AG08395 (cell line): ENCODE data around the gene LRRC15.

Source experiments
- DNase-seq: peaks from one replicate; pipeline ENCODE4 v3.0.0; 2012; ENCODE audit warnings: mixed read lengths, low spot score

The LRRC15 gene

DNA sequence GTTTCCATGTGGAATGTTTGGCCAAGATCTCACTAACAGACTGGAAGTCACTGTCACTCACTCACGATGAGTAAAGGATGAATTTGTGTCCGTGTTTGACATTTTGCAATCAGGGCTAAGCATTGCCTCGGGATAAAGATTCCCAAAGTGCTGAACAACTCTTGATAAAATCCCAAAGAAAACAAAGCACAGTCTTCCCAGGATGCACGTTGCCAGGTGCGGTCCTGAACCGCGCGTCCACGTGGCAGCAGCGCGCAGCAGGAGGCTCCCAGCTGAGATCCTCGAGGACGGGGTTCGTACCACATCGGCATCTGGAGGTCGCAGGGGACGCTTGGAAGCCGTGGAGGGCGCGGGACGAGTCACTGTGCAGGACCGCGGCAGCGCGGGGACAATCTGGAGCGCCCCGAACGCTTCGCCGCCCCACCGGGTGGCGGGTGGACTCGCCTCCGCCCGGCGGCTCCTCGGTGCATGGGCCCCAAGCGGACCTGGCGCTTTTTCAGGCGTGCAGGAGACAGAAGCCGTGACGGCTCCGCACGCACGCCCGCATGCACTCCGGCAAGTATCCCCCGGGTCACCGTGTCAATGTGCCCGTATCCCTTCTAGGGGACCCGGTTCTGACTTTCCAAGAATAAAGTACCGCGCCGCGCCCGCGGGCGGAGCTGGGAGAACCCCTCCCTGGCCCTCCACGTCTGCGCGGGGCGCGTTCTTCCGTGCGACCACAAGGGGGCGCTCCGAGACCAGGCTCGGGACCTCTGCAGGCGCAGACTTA is 36.1 kb downstream of the LRRC15 start:
- peak; percentile 84 for DNase-seq

- DNase-seq, result no peak
These were observed 36.7 kb downstream of the LRRC15 start for GRCh38 chr3:194332858-194333211.

- DNase-seq, result peak; percentile 78
These were observed 39.0 kb downstream of the LRRC15 start for GRCh38 chr3:194330579-194330978.

DNA sequence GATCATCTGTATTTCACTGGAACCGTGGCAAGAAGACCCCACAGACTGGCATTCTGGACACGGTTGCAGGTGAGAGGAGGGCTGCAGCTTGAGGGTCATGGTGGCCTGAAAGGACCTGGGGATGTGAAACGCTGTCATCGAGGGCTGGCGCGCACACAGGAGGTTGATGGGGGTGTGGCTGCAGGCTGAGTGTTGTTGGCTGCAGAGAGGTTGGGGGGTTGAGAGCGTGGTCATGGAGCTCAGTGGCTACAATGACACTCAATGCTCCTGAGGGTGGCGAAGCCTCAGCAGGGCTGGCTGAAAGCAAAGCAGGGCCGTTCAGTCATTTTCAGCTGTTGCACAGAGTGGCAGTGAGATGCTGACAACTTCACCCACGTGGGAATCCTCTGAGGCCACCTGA is 39.4 kb downstream of the LRRC15 start:
- DNase-seq, result no peak

GRCh38 chr3:194329583-194329965 is 40.0 kb downstream of the LRRC15 start:
- no peak for DNase-seq

DNA sequence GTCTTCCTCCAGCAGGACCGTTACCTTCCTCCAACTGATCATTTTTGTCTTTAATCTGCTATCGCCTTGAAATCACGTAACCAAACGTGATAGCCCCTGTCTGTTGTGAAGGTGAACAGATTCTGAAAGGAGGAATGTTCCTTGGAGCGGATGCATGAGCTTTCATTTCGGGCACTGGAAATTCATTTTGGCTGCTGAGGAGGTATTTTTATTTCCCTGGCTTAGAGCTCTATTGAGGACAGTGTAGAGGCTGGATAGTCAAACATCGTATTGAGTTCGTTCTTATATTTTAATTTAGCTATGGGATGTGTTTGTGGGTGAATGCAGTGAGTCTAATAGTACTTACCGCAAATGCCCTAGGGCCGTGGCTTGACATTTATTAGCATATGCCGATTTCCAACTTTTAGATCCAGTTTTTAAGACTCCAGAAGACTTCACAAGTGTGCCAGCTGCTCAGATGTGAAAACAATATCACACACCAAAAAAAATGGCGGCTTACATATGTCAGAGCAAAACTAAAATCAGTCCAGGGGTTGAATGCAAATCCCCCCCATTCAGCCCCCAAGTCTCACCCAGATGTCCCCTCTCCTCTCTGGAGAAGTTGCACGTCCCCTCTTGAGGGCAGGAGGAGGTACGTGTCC is 40.5 kb downstream of the LRRC15 start:
- no peak for DNase-seq

DNA sequence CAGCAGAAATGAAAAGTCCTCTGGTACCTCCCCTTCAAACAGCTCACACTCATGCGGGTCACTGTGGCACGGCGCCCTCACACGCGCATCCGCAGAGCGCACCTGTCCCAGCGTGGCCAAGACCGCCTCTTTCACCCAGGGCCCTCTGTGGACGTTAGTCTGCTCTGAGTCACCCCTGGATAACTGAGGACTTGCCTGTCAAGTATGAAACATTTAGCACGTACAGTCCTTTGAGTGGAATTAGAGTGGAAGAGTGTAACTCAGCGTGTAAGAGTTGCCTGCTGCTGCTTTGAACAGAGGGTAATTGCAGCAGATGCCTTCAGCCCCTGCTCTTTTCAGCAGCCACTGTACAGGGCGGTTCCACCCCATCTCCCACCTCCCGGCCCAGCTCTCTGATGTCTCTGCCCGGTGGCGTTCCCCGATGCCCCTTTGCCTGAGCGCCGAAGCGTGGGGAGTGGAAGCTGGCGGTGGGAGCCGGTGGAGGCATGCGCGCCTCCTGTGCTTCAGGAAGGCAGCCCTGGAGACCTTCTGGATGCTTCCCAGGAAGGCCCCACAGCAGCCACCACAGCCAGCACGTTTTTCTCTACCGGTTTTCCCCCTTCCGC is 41.4 kb downstream of the LRRC15 start:
- no peak for DNase-seq

DNA sequence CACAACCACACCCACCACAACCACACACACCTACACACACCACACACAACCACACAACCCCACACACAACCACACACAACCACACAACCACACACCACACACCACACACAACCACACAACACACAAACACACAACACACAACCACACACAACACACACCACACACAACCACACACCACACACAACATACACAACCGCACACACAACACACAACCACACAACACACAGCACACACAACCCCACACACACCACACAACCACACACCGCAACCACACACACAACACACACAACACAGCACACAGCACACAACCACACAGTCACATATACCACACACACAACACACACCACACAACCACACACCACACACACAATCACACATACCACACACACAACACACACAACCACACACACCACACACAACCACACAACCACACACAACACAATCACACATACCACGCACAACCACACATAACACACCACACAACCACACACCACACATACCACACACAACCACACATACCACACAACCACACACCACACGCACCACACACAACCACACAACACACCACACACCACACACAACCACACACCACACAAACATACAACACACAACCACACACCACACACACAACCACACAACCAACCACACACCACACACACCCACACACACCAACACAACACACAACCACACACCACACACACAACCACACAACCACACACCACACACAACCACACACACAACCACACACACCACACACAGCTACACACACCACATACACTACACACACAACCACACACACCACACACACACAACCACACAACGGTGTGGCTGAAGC is 42.1 kb downstream of the LRRC15 start:
- no peak for DNase-seq

- no peak for DNase-seq
These were observed 42.6 kb downstream of the LRRC15 start for GRCh38 chr3:194326968-194327217.

GRCh38 chr3:194326192-194326967 is 43.2 kb downstream of the LRRC15 start:
- DNase-seq, result no peak

GRCh38 chr3:194325424-194326153 is 44.0 kb downstream of the LRRC15 start:
- DNase-seq, result no peak

DNA sequence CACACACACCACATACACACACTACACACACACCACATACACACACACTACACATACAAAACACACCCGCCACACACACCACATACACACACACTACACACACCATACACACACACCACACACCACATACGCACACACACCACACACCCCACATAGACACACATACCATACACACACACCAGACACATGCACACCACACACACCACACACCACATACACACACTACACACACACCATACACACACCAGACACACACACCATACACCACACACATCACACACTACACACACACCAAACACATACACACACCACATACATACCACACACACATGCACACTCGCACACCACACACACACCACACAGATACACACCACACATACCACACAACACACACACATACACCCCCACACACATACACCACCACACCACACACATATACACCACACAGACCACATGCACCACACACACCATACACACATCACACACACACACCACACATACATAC is 44.7 kb downstream of the LRRC15 start:
- DNase-seq, result no peak

DNA sequence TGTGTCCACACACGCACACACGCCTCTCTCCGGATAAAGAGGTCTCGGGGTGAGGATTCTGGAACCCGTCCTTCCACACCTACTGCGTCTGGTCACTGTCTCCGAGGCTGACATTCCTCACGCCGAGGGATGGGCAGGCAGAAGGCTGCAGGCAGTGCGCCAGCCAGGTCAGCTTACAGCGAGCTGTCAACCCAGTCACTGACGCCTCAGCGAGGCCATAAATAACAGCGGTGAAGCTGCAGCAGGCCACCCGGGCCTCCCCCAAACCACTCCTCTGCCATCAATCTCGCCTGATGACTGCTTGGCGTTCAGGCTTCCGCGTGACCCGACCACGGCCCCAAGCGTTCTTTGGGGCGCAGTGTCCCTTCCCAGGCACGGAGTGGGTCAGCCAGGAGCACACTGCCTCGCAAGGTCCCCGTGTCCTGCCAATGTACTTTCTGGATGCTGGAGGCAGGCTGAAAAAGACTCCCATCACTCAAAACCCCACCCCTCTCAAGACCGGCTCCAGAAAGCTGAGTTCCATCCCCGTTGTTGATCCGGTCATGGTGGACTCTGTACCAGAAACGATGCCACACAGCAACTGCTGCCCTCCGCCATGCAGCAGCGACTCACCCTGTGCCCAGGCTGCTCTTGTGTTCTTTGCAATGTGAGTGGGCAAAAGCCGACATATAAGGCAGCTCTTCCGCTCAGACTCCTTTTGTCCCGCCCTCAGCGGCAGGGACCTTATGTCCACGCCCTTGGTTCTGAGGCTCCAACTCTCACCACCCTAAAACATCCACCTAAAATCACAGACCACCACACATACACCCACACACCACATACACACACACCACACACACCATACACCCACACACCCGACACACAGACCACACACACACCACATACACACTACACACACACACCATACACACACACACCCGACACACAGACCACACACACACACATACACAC is 45.5 kb downstream of the LRRC15 start:
- peak; percentile 60 for DNase-seq

GRCh38 chr3:194322678-194323211 is 46.8 kb downstream of the LRRC15 start:
- peak; percentile 63 for DNase-seq

DNA sequence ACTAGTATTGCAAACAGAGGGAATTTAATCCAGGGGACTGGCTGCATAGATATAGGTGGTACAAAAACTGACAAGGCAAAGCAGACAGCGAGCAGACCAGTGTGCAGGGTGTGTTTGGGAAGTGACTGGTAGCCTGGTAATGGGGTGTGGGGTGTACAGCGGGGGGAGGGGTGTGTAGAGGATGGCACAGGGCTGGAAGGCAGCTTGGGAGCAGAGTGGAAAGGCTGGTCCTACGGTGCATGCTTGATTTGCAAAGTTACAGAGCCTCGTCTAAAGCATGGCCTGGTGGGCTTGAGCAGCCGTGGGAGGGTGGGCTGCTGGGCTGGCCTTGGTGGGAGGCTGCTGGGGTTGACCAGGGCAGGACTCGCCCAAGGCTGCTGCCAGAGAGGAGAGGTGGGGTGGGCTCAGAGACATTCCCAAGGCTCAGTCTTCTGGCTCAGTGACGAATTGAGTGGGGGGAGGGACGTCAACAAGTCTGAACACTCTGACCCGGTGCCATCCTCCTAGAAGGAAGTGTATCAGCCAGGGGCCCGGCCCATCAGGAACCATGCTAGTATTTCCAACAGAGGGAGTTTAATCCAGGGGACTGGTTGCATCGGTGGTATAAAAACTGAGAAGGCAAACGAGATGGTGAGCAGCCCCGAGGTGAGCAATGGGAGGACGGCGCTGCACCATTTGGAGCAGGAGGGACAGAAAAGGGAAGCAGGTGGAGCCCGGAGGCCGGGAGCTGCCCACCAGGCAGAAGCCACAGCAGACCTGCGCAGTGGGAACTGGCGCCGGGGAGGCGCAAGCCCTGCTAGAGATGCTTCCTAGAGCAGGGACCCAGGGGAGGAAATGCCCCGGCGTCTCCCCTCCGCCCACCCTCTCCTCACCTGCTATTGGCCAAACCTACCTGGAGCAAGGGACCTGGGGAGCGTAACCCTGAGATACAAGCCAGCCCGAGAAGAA is 47.6 kb downstream of the LRRC15 start:
- no peak for DNase-seq

DNA sequence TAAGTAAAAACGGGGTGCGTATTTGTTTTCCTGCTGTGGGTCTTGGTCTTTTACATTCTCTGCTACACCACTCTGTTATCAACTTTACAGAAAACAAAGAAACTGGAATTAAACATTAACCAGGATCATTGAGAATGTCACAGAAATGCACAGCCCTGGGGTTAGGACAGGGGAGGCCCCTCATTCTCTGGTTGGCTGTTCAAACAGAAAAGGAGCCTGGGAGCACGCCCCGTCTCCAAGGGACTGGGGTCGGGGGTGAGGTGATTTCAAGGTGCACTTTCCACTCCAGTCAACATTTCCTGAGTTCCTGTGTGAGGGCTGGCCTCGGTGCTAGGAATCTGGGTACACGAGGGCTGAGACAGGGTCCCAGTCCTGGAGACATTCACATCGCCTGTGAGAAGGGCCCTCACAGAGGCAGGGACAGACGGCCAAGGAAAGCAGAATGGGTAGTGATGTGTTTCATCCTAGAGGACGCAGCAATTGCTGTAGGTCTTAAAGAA is 48.7 kb downstream of the LRRC15 start:
- DNase-seq, result no peak

DNA sequence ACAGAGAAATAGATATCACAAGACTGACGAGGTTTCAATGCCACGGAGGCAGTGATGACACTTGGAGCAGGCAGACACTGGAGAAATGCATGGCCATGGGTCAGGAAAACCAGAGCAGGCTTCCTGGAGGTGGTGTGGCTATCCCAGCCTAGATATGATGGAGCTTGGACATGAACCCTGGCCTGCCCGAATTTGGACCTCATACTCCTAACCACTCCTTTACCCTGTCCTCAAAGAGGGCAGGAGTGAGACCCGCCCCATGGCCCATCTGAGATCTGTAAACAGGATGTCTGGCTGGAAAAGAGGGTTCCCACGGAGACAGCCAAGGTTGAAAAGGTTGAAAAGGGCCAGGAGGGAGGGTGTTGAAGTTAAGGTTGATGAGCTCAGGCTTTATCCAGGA is 49.4 kb downstream of the LRRC15 start:
- no peak for DNase-seq

GRCh38 chr3:194318511-194319161 is 50.9 kb downstream of the LRRC15 start:
- DNase-seq, result no peak
